KOPT-K1 (cell line): ENCODE measurements around the gene UAP1L1.
"Not testable (repeated sequence)": the region's sequence is repeated elsewhere in the genome, so short reads cannot be mapped to it uniquely, and the experiment has no call there.

Experiments
- H3K27ac ChIP-seq: fragments of 200-600 bp; sonication (generic); 2 replicates; pipeline ENCODE4 v1.5.1; 2016; ENCODE audit warnings: antibody characterized with exemption, mild to moderate bottlenecking, low read depth, low read length; ENCODE audit not compliant: poor library complexity, severe bottlenecking
- H3K36me3 ChIP-seq: fragments of 200-600 bp; sonication (generic); 2 replicates; pipeline ENCODE4 v1.5.1; 2017; ENCODE audit warnings: antibody characterized with exemption, mild to moderate bottlenecking, low read length, moderate library complexity; ENCODE audit not compliant: insufficient read depth
- H3K9me3 ChIP-seq: fragments of 200-600 bp; sonication (generic); 2 replicates; pipeline ENCODE4 v1.5.1; 2017; ENCODE audit warnings: antibody characterized with exemption, low read length, mild to moderate bottlenecking; ENCODE audit not compliant: insufficient read depth, poor library complexity, severe bottlenecking

UAP1L1 gene

DNA sequence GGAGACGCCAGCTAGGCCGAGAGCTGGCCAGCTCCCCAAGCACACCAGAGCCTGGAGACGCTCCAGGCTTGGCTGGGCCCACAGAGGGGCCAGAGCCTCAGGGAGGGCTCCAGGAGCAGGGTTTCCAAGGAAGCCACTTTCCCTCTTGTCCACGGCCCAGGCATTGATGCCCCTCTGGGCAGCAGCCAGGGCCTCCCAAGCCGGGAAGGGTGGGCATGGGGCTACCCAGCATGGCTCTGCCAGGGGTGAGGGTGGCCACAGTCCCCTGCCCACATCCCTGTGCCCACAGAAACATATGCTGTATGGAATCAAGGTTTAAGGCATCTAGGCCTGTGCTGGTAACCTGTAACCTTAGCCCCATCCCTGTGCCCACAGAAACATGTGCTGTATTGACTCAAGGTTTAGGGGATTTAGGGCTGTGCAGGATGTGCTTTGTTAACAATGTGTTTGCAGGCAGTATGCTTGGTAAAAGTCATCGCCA, 38.8 kb downstream of the UAP1L1 start:
- peaks cover 12% of the 10 kb centered on the region; the same call in 1 of the 2 replicates for H3K36me3 ChIP-seq
- no peak overlapping the region for H3K27ac ChIP-seq
- no peaks in the 10 kb centered on the region for H3K9me3 ChIP-seq

DNA sequence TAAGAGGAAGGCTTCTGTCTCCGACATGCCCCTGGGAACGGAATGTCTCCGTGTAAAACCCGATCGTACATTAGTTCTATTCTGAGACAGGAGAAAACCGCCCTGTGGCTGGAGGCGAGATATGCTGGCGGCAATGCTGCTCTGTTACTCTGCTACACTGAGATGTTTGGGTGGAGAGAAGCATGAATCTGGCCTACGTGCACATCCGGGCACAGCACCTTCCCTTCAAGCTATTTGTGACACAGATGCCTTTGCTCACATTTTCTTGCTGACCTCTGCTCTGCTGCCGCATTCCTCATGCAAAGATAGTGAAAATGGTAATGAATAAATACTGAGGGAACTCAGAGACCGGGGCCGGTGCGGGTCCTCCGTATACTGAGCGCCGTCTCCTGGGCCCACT, 39.4 kb downstream of the UAP1L1 start:
- no peaks in the 10 kb centered on the region for H3K9me3 ChIP-seq
- no peak overlapping the region for H3K27ac ChIP-seq
- H3K36me3 ChIP-seq: peaks cover 7% of the 10 kb centered on the region; the same call in 1 of the 2 replicates

DNA sequence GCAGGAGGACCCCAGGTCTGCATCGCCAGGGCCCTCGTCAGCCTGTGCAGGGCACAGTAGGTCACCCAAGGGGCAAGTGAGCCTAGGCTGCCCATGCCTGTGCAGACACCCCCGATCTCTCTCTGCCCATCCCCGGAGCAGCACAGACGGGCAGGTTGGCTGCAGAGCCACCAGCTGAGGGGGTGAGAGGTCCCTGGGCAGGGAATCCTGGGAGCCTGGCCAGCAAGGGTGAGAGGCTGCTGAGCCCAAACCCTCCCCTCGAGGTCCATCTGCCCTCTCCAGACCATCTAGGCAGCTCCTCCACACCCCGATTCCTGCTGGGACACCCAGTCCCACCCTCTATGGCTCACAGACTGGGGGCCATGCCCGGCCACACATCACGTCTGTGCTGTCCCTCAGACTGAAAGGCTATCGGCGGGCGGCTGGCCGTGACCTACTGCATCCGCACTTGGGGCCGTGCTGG, 40.0 kb downstream of the UAP1L1 start:
- Histone ChIP-seq H3K36me3 (peaks cover 2% of the 10 kb centered on the region; the same call in 1 of the 2 replicates), H3K9me3 (no peaks in the 10 kb centered on the region), H3K27ac (no peak overlapping the region)

DNA sequence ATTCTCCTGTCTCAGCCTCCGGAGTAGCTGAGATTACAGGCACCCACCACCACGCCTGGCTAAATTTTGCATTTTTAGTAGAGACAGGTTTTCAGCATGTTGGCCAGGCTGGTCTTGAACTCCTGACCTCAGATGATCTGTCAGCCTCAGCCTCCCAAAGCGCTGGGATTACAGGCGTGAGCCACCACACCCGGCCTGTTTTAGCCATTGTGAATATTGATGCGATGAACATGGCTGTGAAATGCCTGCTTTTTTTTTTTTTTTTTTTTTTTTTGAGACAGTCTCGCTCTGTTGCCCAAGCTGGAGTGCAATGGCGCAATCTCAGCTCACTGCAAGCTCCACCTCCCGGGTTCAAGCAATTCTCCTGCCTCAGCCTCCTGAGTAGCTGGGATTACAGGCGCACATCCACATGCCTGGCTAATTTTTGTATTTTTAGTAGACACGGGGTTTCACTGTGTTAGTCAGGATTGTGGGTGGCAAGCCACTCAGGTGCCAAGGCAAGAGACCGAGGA, 40.8 kb downstream of the UAP1L1 start:
- not testable (repeated sequence) for H3K9me3 ChIP-seq

DNA sequence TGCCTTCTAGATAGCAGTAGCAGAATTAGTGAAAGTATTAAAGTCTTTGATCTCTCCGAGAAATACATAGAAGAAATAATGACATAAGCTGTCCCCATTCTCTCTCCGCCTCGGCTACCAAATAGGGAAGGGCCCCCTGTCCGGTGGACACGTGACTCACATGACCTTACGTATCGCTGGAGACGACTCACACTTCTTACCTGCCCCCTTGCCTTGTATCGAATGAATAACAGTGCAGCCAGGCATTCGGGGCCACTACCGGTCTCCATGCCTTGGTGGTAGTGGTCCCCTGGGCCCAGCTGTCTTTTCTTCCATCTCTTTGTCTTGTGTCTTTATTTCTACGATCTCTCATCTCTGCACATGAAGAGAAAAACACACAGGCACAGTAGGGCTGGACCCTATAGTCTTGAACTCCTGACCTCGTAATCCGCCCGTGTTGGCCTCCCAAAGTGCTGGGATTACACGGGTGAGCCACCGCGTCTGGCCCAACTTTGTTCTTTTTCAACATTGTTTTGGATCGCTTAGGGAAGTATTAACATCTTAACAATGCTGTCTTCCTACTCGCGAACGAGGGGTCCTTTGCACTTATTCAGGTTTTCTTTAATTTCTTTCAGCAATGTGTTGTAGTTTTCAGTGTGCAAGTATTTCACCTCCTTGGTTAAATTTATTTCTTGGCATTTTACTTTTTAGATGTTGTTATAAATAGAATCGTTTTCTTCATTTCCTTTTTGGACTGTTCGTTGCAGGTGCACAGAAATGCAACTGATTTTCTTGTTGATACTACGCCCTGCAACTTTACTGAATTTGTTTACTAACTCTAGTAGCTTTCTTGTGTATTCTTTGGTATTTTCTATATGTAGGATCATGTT, 44.8 kb downstream of the UAP1L1 start:
- not testable (repeated sequence) for H3K36me3 ChIP-seq, H3K27ac ChIP-seq, H3K9me3 ChIP-seq

More for the DNA sequence above, 40.8 kb downstream of the UAP1L1 start:
- not testable (repeated sequence) for H3K36me3 ChIP-seq, H3K27ac ChIP-seq

DNA sequence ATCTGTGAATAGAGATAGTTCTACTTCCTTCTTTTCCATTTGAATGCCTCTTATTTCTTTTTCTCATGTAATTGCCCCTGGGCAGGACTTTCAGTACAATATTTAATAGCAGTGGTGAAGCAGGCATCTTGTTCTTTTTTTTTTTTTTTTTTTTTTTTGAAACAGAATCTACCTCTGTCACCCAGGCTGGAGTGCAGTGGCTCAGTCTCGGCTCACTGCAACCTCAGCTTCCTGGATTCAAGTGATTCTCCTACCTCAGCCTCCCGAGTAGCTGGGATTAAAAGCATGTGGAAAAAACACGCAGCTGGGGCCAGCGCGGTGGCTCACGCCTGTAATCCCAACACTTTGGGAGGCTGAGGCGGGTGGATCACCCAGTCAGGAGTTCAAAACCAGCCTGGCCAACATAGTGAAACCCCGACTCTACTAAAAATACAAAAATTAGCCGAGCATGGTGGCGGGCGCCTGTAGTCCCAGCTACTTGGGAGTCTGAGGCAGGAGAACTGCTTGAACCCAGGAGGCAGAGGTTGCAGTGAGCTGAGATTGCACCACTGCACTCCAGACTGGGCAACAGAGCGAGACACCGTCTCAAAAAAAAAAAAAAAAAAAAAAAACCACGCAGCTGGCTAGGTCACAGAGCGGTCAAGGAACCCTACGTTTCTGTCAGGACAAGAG, 45.6 kb downstream of the UAP1L1 start:
- H3K27ac ChIP-seq, H3K36me3 ChIP-seq, H3K9me3 ChIP-seq: not testable (repeated sequence)

DNA sequence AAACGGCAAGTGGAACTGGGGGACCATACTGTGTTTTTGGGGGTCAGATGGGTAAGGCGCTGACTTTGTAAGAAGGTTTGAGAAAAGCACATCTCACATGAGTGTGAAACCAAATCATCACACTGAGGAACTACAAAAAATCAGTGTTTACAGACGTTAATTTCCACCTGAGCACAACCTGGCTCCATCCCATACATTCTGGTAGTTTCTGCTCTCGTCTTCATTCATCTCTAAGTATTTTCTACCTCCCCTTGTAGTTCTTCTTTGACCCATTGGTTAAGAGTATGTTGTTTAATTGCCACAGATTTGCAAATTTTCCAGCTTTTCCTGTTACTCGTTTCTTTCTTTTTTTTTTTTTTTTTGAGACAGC, 46.1 kb downstream of the UAP1L1 start:
- no peak overlapping the region for H3K27ac ChIP-seq
- no peaks in the 10 kb centered on the region for H3K36me3 ChIP-seq
- H3K9me3 ChIP-seq: no peaks in the 10 kb centered on the region

DNA sequence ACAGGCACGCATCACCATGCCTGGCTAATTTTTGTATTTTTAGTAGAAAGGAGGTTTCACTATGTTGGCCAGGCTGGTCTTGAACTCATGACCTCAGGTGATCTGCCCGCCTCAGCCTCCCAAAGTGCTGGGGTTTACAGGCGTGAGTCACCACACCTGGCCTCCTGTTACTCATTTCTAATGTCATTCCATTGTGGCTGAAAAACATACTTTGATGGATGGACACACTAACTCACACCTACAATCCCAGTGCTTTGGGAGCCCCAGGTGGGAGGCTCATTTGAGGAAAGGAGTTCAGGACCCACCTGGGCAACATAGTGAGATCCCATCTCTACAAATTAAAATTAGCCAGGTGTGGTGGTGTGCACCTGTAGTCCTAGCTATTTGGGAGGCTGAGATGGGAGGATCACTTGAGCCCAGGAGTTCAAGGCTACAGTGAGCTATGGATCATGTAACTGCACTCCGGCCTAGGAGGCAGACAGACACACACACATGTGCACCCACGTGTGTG, 46.7 kb downstream of the UAP1L1 start:
- not testable (repeated sequence) for H3K9me3 ChIP-seq, H3K36me3 ChIP-seq, H3K27ac ChIP-seq

DNA sequence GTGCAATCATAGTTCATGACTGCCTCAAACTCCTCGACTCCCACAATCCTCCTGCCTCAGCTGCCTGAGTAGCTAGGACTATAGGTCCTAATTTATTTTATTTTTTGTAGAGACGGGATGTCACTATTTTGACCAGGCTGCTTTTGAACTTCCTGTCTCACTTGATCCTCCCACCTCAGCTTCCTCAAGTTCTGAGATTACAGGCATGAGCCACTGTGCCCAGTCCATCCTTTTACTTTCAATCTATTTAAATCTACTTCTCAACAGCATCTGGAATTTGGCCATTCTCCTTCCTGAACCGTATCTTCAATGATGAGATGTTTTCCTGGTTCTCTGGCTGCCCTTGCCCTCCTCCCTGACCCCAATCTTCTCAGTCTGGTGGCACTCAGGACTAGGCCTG, 49.5 kb downstream of the UAP1L1 start:
- peak overlapping the region; percentile 68 for H3K27ac ChIP-seq
- no peaks in the 10 kb centered on the region for H3K36me3 ChIP-seq

DNA sequence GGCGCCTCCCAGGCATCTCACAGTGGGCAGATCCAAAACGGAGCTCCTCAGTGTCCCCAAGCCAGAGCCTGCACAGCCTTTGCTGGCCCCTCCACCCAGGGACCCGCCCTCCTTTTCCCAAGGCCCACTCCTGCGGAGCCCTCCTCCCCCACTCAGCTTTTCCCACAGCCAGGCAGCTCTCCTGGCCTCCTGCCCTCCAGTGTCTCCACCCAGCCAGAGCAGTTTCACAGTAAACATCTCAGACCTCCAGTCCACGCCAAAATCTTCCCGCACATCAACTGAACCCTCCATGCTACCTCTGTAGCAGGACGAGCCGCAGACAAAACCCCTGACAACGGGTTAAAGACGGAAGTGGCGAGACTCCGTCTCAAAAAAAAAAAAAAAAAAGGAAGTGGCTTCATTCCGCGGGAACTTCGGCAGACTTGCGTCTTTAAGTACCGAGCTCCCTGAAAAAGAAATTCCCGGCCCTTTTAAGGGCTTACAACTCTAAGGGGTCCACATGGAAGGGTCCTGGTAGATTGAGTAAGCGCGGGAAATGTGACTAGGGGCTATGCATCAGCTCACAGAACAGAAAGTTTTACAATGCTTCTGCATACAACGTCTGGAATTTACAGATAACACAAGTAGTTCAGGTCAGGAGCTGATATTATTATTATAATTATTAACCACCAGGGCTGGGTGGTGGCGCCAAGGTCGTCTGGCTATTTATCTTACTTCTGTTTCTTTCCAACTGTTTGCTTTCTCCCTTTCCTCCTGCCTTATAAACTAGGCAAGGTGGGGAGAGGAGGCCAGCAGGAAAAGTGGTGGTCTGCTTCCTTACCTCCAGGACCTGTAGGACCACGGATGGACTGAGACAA, 50.2 kb downstream of the UAP1L1 start:
- no peaks in the 10 kb centered on the region for H3K9me3 ChIP-seq
- no peaks in the 10 kb centered on the region for H3K36me3 ChIP-seq
- H3K27ac ChIP-seq: peak overlapping the region; percentile 68

More for the DNA sequence above, 49.5 kb downstream of the UAP1L1 start:
- H3K9me3 ChIP-seq: no peaks in the 10 kb centered on the region

DNA sequence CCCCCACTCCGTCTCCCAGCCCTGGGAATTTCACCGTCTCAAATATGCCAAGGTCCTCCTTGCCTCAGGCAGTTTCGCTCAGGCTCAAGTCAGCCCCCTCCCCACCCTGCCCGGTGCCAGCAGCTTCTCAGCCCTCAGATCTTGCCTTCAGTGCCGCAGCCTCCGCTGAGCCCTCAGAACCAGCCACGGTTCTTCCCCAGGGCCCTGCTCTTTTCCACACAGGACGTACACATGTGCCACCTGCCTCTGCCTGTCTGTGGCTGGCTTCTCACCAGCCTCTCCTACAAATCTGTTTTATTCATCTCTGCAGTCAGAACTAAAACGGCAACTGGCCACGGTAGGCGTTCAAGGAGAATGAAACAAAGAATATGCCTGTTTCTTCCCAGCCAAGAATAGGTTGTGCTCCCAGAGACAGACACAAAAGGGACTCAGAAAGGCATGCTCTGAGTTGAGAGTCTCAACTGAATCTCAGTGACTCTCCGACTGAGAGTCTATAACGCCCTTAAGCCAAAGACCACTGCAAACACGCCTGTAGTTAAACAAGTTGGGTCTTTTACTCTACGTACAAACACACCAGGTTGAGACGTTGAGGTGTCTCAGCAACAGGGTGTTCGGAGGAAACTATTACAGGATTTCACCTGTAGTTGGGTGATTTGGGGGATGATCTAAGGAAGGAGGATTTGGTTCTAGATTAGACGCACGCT, 51.0 kb downstream of the UAP1L1 start:
- Histone ChIP-seq H3K27ac (peak overlapping the region; percentile 68), H3K9me3 (no peaks in the 10 kb centered on the region)

DNA sequence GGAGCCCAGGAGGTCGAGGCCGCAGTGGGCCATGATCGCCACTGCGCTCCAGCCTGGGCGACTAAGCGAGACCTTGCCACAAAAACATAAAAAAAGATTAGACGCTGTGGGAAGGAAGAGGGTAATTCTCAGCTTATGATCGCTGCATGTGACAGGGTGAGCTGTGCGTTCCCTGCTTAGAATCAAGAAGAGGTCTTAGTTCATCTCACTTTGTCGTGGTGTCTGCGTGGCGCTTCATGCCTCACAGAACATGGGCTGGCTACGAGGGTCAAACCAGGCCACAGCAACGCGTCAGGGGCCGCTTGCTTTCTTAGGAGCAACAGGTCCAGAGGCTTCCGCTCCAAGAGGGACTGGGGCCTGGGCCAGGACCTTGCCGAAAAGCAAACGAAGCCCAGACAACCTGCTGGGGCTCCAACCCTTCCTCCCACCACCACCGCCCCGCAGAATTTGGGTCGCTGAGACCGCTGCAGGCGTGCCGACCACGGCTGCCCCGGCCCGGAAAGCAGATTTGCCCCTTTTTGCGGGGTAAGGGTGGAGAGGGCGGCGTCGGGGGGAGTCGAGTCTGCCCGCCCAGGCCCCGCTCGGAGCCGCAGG, 51.6 kb downstream of the UAP1L1 start:
- H3K27ac ChIP-seq: peak overlapping the region; percentile 68
- no peaks in the 10 kb centered on the region for H3K36me3 ChIP-seq
- H3K9me3 ChIP-seq: no peaks in the 10 kb centered on the region

More for the DNA sequence above, 51.0 kb downstream of the UAP1L1 start:
- H3K36me3 ChIP-seq: no peaks in the 10 kb centered on the region

DNA sequence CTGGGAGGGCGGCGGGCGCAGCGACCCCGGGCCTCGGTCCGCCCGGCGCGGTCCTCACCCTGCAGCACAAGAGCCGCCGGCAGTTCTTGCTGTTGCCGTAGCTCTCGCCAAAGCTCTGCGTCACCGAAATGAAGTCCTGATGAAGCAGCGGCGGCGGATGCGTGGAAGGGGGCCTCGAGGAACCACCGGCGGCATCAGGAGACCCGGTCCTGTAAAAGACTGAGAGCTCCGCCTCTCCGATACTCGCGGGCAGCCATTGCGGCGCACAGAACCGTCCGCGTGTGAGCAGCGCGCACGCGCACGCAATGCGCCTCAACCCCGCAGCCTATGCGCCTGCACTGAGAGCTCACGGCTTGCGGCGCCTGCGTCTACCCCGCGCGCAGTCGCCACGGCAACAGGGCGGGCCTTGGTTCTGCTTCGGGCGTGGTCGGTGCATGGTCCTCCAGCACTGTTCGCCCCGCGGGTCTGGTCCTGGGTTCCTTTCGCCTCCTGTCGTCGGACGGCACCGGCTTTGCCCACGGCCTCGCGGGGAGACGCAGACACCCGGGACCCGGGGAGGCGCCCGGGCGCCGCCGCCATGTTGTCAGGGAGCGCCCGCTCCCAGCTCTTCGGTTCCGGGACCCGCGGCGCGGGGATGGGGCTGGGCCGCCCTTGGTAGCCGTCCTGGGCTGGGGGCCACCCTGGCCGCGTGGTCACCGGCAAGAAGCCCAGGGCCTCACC, 52.3 kb downstream of the UAP1L1 start:
- peak overlapping the region; percentile 68 for H3K27ac ChIP-seq
- no peaks in the 10 kb centered on the region for H3K9me3 ChIP-seq
- no peaks in the 10 kb centered on the region for H3K36me3 ChIP-seq
